ENCODE results near the gene EDC4. TPM values are rescaled to one million over a fixed set of nuclear protein-coding genes. Genes with fewer than 3 reads are reported as not detected.
A peak's percentile ranks its signal among the peaks of the same experiment; 100 is the strongest.

The EDC4 gene
- total RNA-seq, 1 donor from 2014 or later: 125 TPM

DNA sequence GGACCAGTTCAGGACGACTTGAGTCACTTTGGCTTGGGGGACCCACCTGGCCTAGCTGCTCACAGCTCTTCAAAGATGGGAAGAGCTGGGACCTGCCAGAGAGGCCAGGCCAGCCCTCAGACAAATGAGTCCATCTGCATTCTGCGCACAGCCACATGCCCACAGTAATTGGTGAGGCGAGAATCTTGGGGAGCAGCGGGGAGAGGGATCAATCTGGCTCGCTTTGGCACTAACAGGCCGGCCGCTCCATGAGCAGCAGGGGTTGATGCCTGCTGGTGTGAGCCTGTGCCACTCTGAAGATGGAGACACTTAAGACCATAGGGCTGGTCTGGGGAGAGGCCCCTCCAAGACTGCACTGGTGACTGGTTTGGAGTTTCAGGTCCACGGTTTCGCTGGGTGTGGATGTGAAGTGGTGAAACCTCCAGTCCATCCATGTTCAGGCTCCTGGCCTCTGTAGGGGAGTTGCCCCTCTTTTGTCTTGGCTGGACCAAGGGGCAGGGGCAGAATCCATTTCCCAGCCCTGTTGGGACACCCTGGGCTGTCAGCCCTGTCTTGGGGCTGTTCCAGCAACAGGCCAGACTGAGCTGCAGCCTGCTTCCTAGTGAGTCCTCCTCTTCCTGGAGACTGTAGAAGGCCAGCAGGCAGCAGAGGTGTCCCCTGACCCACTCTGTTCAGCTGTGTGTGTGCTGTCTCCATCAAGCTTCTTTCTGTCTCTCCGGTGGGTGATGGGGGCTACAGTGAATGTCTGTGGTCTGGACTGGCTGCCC is 51.5 kb downstream of the EDC4 start:
- Histone ChIP-seq H3K4me3 (no peak overlapping the region), H3K4me1 (peaks cover 10% of the 10 kb centered on the region in 2 donors), H3K9me3 (no peaks in the 10 kb centered on the region), H3K27ac (no peak overlapping the region), H3K27me3 (no peaks in the 10 kb centered on the region), H3K36me3 (peaks cover 17 to 20% of the 10 kb centered on the region in 2 donors)
- no peak for TF ChIP-seq CTCF (IDR thresholded peaks at IDR 0.05)
- no peak for DNase-seq (ENCODE audit: low spot score in 2 of 2)
- intact Hi-C loops (cut with DNase I): no loop called here

DNA sequence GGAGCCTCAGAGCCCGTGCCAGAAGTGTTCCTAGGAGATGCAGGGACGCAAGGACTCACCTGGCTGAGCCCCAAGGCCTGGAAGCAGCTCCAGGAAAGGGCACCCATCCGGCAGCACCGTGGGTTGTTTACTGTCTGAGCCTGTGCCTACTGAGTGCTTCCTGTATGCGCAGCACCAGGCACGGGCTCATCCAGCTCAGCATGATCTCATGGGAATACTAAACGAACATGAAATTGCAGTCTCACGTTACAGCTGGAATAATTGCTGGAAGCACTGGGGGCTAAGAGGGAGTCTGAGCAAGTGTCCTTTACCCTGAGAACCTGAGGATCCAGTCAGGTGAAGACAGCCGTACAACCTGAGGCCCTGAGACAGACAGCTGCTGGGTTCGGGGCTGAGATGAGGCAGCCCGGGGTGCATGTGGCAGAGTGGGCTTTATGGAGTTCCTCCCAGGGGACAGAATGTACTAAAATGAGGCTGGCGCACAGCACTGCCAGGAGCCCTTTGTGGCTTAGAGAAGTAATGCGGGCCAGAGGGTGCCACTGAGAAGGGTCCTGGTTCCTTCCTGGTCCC is 53.4 kb downstream of the EDC4 start:
- no peaks in the 10 kb centered on the region for H3K27me3 ChIP-seq
- intact Hi-C loops (cut with DNase I): no loop called here
- peak overlapping the region in 1 of 2 donors; percentile 41 for H3K4me3 ChIP-seq
- no peaks in the 10 kb centered on the region for H3K9me3 ChIP-seq
- TF ChIP-seq CTCF (IDR thresholded peaks at IDR 0.05): peak in 1 of 3 experiments; percentile 19
- DNase-seq (ENCODE audit: low spot score in 2 of 2): peak in 1 of 2 donors; percentile 76
- H3K36me3 ChIP-seq: peaks cover 27 to 30% of the 10 kb centered on the region in 2 donors
- peaks cover 10% of the 10 kb centered on the region in 2 donors for H3K4me1 ChIP-seq
- peak overlapping the region; percentile 41 to 69 for H3K27ac ChIP-seq

DNA sequence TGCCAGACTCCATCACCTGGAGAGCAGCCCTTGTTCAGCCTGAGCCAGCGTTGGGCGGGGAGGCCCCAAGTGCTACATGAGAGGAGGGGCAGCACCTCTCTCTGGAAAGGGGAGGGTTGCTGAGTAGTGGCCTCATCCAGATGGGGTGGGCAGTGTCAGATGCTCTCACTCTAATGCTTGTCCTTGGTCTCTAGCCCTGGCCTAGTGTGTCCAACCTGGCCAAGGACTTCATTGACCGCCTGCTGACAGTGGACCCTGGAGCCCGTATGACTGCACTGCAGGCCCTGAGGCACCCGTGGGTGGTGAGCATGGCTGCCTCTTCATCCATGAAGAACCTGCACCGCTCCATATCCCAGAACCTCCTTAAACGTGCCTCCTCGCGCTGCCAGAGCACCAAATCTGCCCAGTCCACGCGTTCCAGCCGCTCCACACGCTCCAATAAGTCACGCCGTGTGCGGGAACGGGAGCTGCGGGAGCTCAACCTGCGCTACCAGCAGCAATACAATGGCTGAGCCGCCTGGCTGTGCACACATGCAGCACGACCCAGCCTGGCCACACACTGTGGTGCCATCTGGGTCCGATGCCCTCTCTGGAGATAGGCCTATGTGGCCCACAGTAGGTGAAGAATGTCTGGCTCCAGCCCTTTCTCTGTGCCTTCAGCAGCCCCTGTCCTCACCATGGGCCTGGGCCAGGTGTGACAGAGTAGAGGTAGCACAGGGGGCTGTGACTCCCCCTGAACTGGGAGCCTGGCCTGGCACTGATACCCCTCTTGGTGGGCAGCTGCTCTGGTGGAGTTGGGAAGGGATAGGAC is 54.5 kb downstream of the EDC4 start:
- Histone ChIP-seq H3K4me1 (peaks cover 10% of the 10 kb centered on the region in 2 donors), H3K36me3 (peaks cover 27 to 30% of the 10 kb centered on the region in 2 donors), H3K27me3 (no peaks in the 10 kb centered on the region), H3K27ac (peak overlapping the region; percentile 41 to 69), H3K4me3 (no peak overlapping the region), H3K9me3 (no peaks in the 10 kb centered on the region)
- no peak for TF ChIP-seq CTCF (IDR thresholded peaks at IDR 0.05)
- no peak for DNase-seq (ENCODE audit: low spot score in 2 of 2)
- intact Hi-C loops (cut with DNase I): no loop called here

DNA sequence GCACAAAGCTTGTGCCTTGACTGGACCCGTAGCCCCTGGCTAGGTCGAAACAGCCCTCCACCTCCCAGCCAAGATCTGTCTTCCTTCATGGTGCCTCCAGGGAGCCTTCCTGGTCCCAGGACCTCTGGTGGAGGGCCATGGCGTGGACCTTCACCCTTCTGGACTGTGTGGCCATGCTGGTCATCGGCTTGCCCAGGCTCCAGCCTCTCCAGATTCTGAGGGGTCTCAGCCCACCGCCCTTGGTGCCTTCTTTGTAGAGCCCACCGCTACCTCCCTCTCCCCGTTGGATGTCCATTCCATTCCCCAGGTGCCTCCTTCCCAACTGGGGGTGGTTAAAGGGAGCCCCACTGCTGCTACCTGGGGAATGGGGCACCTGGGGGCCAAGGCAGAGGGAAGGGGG is 55.3 kb downstream of the EDC4 start:
- no peak for TF ChIP-seq CTCF (IDR thresholded peaks at IDR 0.05)
- no peak overlapping the region for H3K27ac ChIP-seq
- H3K36me3 ChIP-seq: peaks cover 27 to 30% of the 10 kb centered on the region in 2 donors
- H3K9me3 ChIP-seq: no peaks in the 10 kb centered on the region
- no peak overlapping the region for H3K4me3 ChIP-seq
- DNase-seq (ENCODE audit: low spot score in 2 of 2): no peak
- no peaks in the 10 kb centered on the region for H3K27me3 ChIP-seq
- intact Hi-C loops (cut with DNase I): loop anchor here (1.0 kb wide), 2 partner anchors 45 to 112 kb away; no protein-coding TSS in a partner anchor
- peaks cover 10% of the 10 kb centered on the region in 2 donors for H3K4me1 ChIP-seq

DNA sequence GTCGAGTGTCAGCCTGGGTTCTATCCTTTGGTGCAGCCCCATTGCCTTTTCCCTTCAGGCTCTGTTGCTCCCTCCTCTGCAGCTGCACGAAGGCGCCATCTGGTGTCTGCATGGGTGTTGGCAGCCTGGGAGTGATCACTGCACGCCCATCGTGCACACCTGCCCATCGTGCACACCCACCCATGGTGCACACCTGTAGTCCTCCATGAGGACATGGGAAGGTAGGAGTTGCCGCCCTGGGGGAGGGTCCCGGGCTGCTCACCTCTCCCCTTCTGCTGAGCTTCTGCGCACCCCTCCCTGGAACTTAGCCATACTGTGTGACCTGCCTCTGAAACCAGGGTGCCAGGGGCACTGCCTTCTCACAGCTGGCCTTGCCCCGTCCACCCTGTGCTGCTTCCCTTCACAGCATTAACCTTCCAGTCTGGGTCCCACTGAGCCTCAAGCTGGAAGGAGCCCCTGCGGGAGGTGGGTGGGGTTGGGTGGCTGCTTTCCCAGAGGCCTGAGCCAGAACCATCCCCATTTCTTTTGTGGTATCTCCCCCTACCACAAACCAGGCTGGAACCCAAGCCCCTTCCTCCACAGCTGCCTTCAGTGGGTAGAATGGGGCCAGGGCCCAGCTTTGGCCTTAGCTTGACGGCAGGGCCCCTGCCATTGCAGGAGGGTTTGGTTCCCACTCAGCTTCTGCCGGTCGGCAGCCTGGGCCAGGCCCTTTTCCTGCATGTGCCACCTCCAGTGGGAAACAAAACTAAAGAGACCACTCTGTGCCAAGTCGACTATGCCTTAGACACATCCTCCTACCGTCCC is 55.9 kb downstream of the EDC4 start:
- H3K4me3 ChIP-seq: no peak overlapping the region
- H3K9me3 ChIP-seq: no peaks in the 10 kb centered on the region
- no peaks in the 10 kb centered on the region for H3K27me3 ChIP-seq
- intact Hi-C loops (cut with DNase I): loop anchor here (1.0 kb wide), 2 partner anchors 45 to 112 kb away; no protein-coding TSS in a partner anchor
- H3K27ac ChIP-seq: no peak overlapping the region
- H3K36me3 ChIP-seq: peaks cover 23 to 30% of the 10 kb centered on the region in 2 donors
- TF ChIP-seq CTCF (IDR thresholded peaks at IDR 0.05): peak; percentile 68 to 90 (median 88)
- DNase-seq (ENCODE audit: low spot score in 2 of 2): peak in 1 of 2 donors; percentile 82
- peaks cover 10% of the 10 kb centered on the region in 2 donors for H3K4me1 ChIP-seq
